ENCODE data around the gene MAPKAP1.

The MAPKAP1 gene

GRCh38 chr9:125747765-125748445 lies 40.9 kb upstream of the MAPKAP1 start:
- H3K27me3 ChIP-seq (ENCODE audit: insufficient read depth, low read length) = no peaks in the 10 kb centered on the region
- peaks cover 51% of the 10 kb centered on the region for H3K4me1 ChIP-seq (ENCODE audit: insufficient read depth, low read length, severe bottlenecking)
- H3K36me3 ChIP-seq (ENCODE audit: insufficient read depth, low read length) = peaks cover 15% of the 10 kb centered on the region; the same call in 1 of the 2 replicates
- no peaks in the 10 kb centered on the region for H3K9me3 ChIP-seq (ENCODE audit: low read length)
- no peaks in the 10 kb centered on the region for H3K9me2 ChIP-seq (ENCODE audit: low read depth, low read length)
- peak overlapping the region; percentile 96 for H3K4me2 ChIP-seq (ENCODE audit: low read length)
- no peak overlapping the region for H3K27ac ChIP-seq (ENCODE audit: low read depth, low read length, poor library complexity, severe bottlenecking)
- no peak overlapping the region for H2AFZ ChIP-seq (ENCODE audit: low read length)
- TF ChIP-seq EZH2 (IDR thresholded peaks at IDR 0.05; ENCODE audit: borderline replicate concordance, low read length) (no peak), CTCF (IDR thresholded peaks at IDR 0.05; ENCODE audit: low read length) (no peak)
- H4K20me1 ChIP-seq (ENCODE audit: insufficient read depth, low read length) = no peaks in the 10 kb centered on the region
- H3K79me2 ChIP-seq (ENCODE audit: insufficient read depth, low read length) = peaks cover 10% of the 10 kb centered on the region; the same call in 1 of the 2 replicates
- H3F3A ChIP-seq (ENCODE audit: insufficient read depth, low read length) = no peaks in the 10 kb centered on the region
- H3K4me3 ChIP-seq (ENCODE audit: low read depth, low read length, poor library complexity, severe bottlenecking) = peak overlapping the region; percentile 98
- peak overlapping the region; percentile 93 for H3K9ac ChIP-seq (ENCODE audit: low read length)

GRCh38 chr9:125747053-125747764 lies 40.2 kb upstream of the MAPKAP1 start, which contains the start of gene PBX3:
PBX3 (plus strand) TSS chr9:125747373.
- Histone ChIP-seq H3K27ac (ENCODE audit: low read depth, low read length, poor library complexity, severe bottlenecking) (peak within 1 kb of the TSS; percentile 67), H3F3A (ENCODE audit: insufficient read depth, low read length) (no peaks in the 10 kb centered on the region), H3K36me3 (ENCODE audit: insufficient read depth, low read length) (peaks cover 15% of the 10 kb centered on the region; the same call in 1 of the 2 replicates), H3K4me3 (ENCODE audit: low read depth, low read length, poor library complexity, severe bottlenecking) (peak within 1 kb of the TSS; percentile 98), H3K4me2 (ENCODE audit: low read length) (peak within 1 kb of the TSS; percentile 96), H3K9me2 (ENCODE audit: low read depth, low read length) (no peaks in the 10 kb centered on the region), H3K4me1 (ENCODE audit: insufficient read depth, low read length, severe bottlenecking) (peaks cover 45% of the 10 kb centered on the region), H3K27me3 (ENCODE audit: insufficient read depth, low read length) (no peaks in the 10 kb centered on the region), H3K79me2 (ENCODE audit: insufficient read depth, low read length) (peaks cover 5% of the 10 kb centered on the region; the same call in 1 of the 2 replicates), H3K9me3 (ENCODE audit: low read length) (no peaks in the 10 kb centered on the region), H3K9ac (ENCODE audit: low read length) (peak within 1 kb of the TSS; percentile 93), H4K20me1 (ENCODE audit: insufficient read depth, low read length) (no peaks in the 10 kb centered on the region), H2AFZ (ENCODE audit: low read length) (no peak within 1 kb of the TSS)
- TF ChIP-seq CTCF (IDR thresholded peaks at IDR 0.05; ENCODE audit: low read length) = no peak
- TF ChIP-seq EZH2 (IDR thresholded peaks at IDR 0.05; ENCODE audit: borderline replicate concordance, low read length) = no peak

GRCh38 chr9:125746774-125747052 lies 39.7 kb upstream of the MAPKAP1 start:
- no peak for TF ChIP-seq EZH2 (IDR thresholded peaks at IDR 0.05; ENCODE audit: borderline replicate concordance, low read length)
- no peak for TF ChIP-seq CTCF (IDR thresholded peaks at IDR 0.05; ENCODE audit: low read length)
- Histone ChIP-seq H3K36me3 (ENCODE audit: insufficient read depth, low read length) (peaks cover 15% of the 10 kb centered on the region; the same call in 1 of the 2 replicates), H3K27me3 (ENCODE audit: insufficient read depth, low read length) (no peaks in the 10 kb centered on the region), H3K9me2 (ENCODE audit: low read depth, low read length) (no peaks in the 10 kb centered on the region), H3K79me2 (ENCODE audit: insufficient read depth, low read length) (peaks cover 5% of the 10 kb centered on the region; the same call in 1 of the 2 replicates), H4K20me1 (ENCODE audit: insufficient read depth, low read length) (no peaks in the 10 kb centered on the region), H2AFZ (ENCODE audit: low read length) (no peak overlapping the region), H3K4me1 (ENCODE audit: insufficient read depth, low read length, severe bottlenecking) (peaks cover 40% of the 10 kb centered on the region), H3F3A (ENCODE audit: insufficient read depth, low read length) (no peaks in the 10 kb centered on the region), H3K27ac (ENCODE audit: low read depth, low read length, poor library complexity, severe bottlenecking) (no peak overlapping the region), H3K9ac (ENCODE audit: low read length) (peak overlapping the region; percentile 78; the same call in 1 of the 2 replicates), H3K4me2 (ENCODE audit: low read length) (peak overlapping the region; percentile 89; the same call in 1 of the 2 replicates), H3K9me3 (ENCODE audit: low read length) (no peaks in the 10 kb centered on the region), H3K4me3 (ENCODE audit: low read depth, low read length, poor library complexity, severe bottlenecking) (peak overlapping the region; percentile 67)
